HG03460 (cell line): Measurements from ENCODE around the gene S100A9.

ENCODE experiments used
- ATAC-seq: cut with Tn5 transposase; IDR thresholded peaks from one replicate; pipeline ENCODE4 v1.9.1; 2021; ENCODE audit not compliant: unreplicated experiment

S100A9 gene

DNA sequence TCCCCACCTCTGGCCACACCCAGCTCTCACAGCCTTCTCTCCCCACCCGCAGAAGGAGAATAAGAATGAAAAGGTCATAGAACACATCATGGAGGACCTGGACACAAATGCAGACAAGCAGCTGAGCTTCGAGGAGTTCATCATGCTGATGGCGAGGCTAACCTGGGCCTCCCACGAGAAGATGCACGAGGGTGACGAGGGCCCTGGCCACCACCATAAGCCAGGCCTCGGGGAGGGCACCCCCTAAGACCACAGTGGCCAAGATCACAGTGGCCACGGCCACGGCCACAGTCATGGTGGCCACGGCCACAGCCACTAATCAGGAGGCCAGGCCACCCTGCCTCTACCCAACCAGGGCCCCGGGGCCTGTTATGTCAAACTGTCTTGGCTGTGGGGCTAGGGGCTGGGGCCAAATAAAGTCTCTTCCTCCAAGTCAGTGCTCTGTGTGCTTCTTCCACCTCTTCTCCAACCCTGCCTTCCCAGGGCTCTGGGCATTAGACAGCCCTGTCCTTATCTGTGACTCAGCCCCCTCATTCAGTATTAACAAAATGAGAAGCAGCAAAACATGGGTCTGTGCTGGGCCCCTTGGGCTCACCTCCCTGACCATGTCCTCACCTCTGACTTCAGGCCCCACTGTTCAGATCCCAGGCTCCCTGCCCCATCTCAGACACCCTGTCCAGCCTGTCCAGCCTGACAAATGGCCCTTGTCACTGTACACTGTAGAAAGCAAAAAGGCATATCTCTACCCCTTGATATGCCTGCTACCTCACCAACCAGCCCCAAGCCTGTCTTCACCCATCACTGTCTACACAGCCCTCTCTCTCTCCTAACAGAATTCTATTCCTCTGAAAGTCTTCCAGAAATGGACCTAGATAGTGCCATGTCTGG is 3.2 kb downstream of the S100A9 start:
- no peak for ATAC-seq

- no peak for ATAC-seq
Observed at GRCh38 chr1:153361480-153362109, 3.9 kb downstream of the S100A9 start.

GRCh38 chr1:153362187-153362775 is 4.6 kb downstream of the S100A9 start:
- ATAC-seq, result no peak

DNA sequence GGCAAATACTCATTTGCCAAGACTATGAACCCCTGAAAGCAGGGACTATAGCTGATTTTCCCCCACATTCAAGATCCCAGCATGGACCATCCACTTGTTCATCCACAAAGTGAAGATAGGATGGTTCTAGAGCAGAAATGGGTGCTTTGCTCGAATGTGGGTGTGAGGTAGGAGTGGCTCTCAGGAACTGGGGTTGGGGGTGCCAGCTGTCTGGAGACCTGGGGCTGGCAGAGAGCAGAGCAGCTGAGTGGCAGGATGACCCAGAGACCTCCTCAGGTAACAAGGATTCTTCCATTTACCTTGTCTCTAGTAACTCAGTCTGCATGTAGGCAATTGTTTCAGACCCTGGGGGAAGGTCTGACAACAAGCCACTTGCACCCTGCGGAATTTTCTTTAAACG is 6.0 kb downstream of the S100A9 start:
- ATAC-seq, result no peak

- no peak for ATAC-seq
Observed at GRCh38 chr1:153364156-153364555, 6.5 kb downstream of the S100A9 start.

- no peak for ATAC-seq
Observed at GRCh38 chr1:153364766-153365666, 7.4 kb downstream of the S100A9 start.

GRCh38 chr1:153365696-153366095 is 8.0 kb downstream of the S100A9 start:
- no peak for ATAC-seq

DNA sequence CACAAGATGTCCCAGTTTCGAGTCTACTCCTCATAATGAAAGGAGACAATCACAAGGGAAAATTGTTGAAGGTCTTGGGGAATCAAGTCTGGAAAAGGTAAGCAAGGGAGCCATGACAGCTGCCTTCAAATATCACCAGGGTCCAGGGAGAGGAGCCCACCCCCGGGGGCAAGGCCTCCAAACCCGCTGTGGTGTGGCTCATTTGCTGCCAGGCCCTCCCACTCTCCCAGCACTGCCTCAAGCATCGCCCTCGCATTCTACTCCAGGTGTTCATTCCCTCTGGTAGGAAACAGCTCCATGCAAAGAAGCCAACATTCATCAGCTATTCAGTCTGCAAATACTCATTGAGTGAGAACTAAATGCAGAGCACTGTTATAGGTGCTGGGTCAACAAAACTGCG is 8.6 kb downstream of the S100A9 start:
- ATAC-seq, result no peak

DNA sequence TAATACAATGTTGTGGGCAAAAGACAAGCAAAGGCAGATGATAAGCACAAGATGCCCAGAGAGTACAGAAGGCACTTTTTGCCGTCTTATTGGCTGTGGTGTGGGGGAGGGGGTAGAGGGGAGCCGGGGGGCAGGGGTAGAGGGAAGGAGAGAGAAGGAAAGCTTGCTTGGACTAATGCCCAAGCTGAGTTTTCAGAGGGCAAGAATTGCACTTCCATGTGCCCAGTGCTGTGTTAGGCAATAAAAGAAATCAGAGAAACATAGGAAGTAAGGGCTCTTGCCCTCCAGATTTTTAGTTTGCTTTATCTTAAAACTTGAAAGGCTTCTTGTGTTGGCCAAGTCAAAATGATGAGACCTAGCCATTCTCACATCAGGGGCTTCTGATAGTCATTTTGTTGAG is 9.4 kb downstream of the S100A9 start:
- no peak for ATAC-seq

GRCh38 chr1:153368495-153368894 is 10.8 kb downstream of the S100A9 start:
- ATAC-seq, result no peak

DNA sequence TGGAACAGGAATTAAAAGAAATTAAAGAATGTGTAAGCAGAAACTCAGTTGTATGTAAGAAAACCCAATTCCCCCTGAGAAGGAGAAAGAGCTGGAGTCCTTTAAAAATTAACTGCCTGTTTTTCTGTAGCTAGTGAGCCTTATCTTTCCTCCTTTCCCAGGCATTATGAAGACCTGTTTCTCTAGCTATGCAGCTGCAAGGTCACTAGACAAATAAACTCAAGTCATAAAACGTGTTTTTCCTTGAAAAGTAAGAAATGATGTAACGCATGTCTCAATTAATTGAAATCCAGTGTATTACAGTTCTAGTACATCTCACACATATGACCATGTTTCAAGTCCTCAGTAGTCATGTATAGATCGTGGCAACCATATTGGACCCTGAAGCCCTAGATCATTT is 12.5 kb downstream of the S100A9 start:
- ATAC-seq, result no peak

DNA sequence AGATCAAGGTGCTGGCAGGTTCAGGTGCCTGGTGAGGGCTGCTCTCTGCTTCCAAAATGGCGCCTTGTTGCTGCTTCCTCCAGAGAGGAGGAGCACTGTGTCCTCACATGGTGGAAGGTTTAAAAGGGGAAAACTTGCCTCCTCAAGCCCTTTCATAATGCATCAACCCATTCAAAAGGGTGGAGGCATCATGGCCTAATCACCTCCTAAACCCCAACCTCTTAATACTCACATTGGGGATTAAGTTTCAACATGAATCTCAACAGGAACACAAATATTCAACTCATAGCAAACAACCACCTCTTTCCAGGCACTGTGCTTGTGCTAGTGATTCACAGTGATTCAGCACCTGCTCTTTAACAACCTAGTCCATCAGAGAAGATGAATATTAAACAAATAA is 13.6 kb downstream of the S100A9 start:
- ATAC-seq, result no peak

DNA sequence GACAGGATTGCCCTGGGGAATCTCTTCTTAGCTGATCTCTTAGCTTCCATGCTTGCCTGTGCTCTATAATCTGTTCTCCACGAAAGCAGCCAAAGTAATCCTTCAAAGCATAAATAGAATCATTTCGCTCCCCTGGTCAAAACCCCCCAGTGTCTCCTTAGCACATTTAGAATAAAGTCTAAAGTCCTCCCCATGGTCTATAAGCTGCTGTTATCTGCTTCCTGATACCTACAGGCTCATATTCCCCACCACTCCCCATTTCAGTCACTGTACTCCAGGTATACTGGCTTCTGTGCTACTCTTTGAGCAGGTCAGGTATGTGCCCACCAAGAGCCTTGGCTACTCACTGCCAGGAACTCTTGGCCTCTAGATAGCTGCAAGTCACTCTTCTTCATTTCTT is 14.9 kb downstream of the S100A9 start:
- no peak for ATAC-seq

GRCh38 chr1:153374071-153374470 is 16.4 kb downstream of the S100A9 start:
- ATAC-seq, result no peak

DNA sequence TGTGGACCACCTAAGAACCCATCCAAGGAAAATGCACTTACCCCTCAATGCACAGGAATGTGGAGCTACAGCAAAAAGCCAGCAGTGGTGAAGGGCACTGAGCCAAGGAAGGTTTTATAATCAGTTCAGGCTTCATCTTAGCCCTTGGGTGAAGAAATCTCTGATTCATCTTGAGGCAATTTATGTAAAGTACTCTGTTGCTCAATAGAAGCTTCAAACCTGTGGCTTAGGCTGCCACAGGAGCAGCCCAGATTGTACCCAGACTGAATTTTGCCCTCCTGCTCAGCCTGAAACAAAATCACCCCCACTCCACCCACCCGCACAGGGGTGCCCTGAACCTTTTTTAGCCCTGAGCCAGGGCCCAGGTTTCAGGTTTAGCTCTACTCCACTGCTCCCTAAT is 17.9 kb downstream of the S100A9 start, which contains the start of gene S100A12:
Gene S100A12, minus strand, starts transcription at position 111 of the 400 bp plus-strand sequence. CDS start 1,029 bp downstream, outside the sequence.
- ATAC-seq, result no peak

GRCh38 chr1:153379591-153379990 is 21.9 kb downstream of the S100A9 start:
- no peak for ATAC-seq

GRCh38 chr1:153380711-153381110 is 23.1 kb downstream of the S100A9 start:
- no peak for ATAC-seq

GRCh38 chr1:153384958-153385580 is 27.4 kb downstream of the S100A9 start:
- ATAC-seq, result no peak

- no peak for ATAC-seq
Observed at GRCh38 chr1:153386500-153386901, 28.8 kb downstream of the S100A9 start.

- ATAC-seq, result no peak
Observed at GRCh38 chr1:153387001-153387400, 29.3 kb downstream of the S100A9 start.
